K562 (cell line): ENCODE results near the gene HAGHL. TPM values are rescaled to one million over a fixed set of nuclear protein-coding genes. Genes with fewer than 3 reads are reported as not detected.

Experiments
- ATF1 ChIP-seq, 2 experiments: fragments of 450-650 bp in 1 of 2; IDR thresholded peaks; 2 replicates each; pipeline ENCODE4 v1.6.1; 2016; ENCODE audit warnings: missing compliant biosample characterization in 1 of 2, missing genetic modification characterization in 1 of 2
- BHLHE40 ChIP-seq: IDR thresholded peaks from 2 replicates; pipeline ENCODE4 v1.6.1; 2011; ENCODE audit warnings: low read length, improper control_type of control experiment
- CXXC5 ChIP-seq: fragments of 250-450 bp; sonication (Bioruptor Pico); IDR thresholded peaks from 2 replicates; pipeline ENCODE4 v1.8.0; 2022; ENCODE audit warnings: inconsistent platforms, mild to moderate bottlenecking, moderate library complexity
- DMBX1 ChIP-seq: fragments of 250-450 bp; sonication (Bioruptor Pico); IDR thresholded peaks from 2 replicates; pipeline ENCODE4 v1.8.0; 2022; ENCODE audit warnings: inconsistent platforms, mild to moderate bottlenecking, moderate library complexity, borderline replicate concordance
- HDAC1 ChIP-seq, 2 experiments: fragments of 450-650 bp; IDR thresholded peaks; 2 replicates each; pipeline ENCODE4 v1.6.1; 2016 to 2017; ENCODE audit warnings: inconsistent platforms in 1 of 2, mild to moderate bottlenecking in 1 of 2, moderate library complexity in 1 of 2
- JUNB ChIP-seq: fragments of 450-650 bp; formaldehyde crosslinking; conservative IDR thresholded peaks from 2 replicates; pipeline ENCODE4 v1.4.0; 2020; ENCODE audit warnings: mild to moderate bottlenecking
- KLF13 ChIP-seq: fragments of 450-650 bp; IDR thresholded peaks from 2 replicates; pipeline ENCODE4 v1.6.1; 2016; ENCODE audit warnings: missing genetic modification characterization, low read depth, mild to moderate bottlenecking, missing compliant biosample characterization, moderate library complexity, borderline replicate concordance
- NCOR1 ChIP-seq: fragments of 450-650 bp; IDR thresholded peaks from 2 replicates; pipeline ENCODE4 v1.6.1; 2016; ENCODE audit warnings: mild to moderate bottlenecking, moderate library complexity
- NFIC ChIP-seq: fragments of 450-650 bp; IDR thresholded peaks from 2 replicates; pipeline ENCODE4 v1.6.1; 2017; ENCODE audit warnings: mild to moderate bottlenecking, inconsistent platforms
- PML ChIP-seq: IDR thresholded peaks from 2 replicates; pipeline ENCODE4 v1.6.1; 2012; ENCODE audit warnings: low read length, inconsistent platforms
- STAT5B ChIP-seq: fragments of 250-450 bp; sonication (Bioruptor Pico); IDR thresholded peaks from 2 replicates; pipeline ENCODE4 v1.8.0; 2021; ENCODE audit warnings: mild to moderate bottlenecking, inconsistent platforms
- TCF7L2 ChIP-seq: fragments of 150-350 bp; IDR thresholded peaks from 2 replicates; pipeline ENCODE4 v1.6.1; 2016; ENCODE audit warnings: low read depth, mild to moderate bottlenecking, low read length, moderate library complexity
- ZFP36 ChIP-seq: fragments of 150-350 bp; IDR thresholded peaks from 2 replicates; pipeline ENCODE4 v1.6.1; 2018; ENCODE audit warnings: low read length, low read depth; ENCODE audit not compliant: partially characterized antibody
- ZNF75A ChIP-seq: fragments of 450-650 bp; formaldehyde crosslinking; IDR thresholded peaks from 2 replicates; pipeline ENCODE4 v1.4.0; 2020; ENCODE audit warnings: mild to moderate bottlenecking
- polyA plus RNA-seq, 8 experiments: library from polyadenylated mRNA; depleted of rRNA in 4 of 8; stranded (reverse) in 5 of 8; unstranded in 3 of 8; fragments of >200 nt; fragmentation: Nextera tagmentation in 2 of 8; fragmentation: Illumina TruSeq in 1 of 8; extraction: Ambion mirVana in 2 of 8; extraction: Trizol in 1 of 8; gene quantifications; 2 replicates each; pipeline versions ENCODE4 v1.2.1 to v1.2.3, GENCODE V29; 2011 to 2014; ENCODE audit warnings: inconsistent platforms in 1 of 8, missing spikeins in 1 of 8
- total RNA-seq, 7 experiments: library from RNA; depleted of rRNA in 6 of 7; stranded (reverse); fragments of >200 nt in 6 of 7; fragmentation: Illumina TruSeq in 2 of 7; extraction: Trizol in 2 of 7; gene quantifications; 2 replicates each; pipeline versions ENCODE4 v1.2.1 to v1.2.3, GENCODE V29; 2011 to 2021; ENCODE audit warnings: low replicate concordance in 1 of 7
- TF ChIP-seq, protein P1 (sequence below): fragments of 150-350 bp; conservative IDR thresholded peaks from 2 replicates; pipeline ENCODE4 v1.6.1; 2014; ENCODE audit warnings: low read length
- TF ChIP-seq, protein P2 (sequence below): fragments of 250-450 bp; sonication (Bioruptor Pico); IDR thresholded peaks from 2 replicates; pipeline ENCODE4 v1.4.0; 2020; ENCODE audit warnings: mild to moderate bottlenecking, moderate library complexity
- TF ChIP-seq, protein P3 (sequence below), 3 experiments: fragments of 200-800 bp in 1 of 3; sonication (Bioruptor generic) in 1 of 3; sonication (generic) in 1 of 3; formaldehyde crosslinking in 1 of 3; IDR thresholded peaks; 2 replicates each; pipeline versions ENCODE4 v1.6.1 to v1.8.0; 2016 to 2022; ENCODE audit warnings: mild to moderate bottlenecking in 2 of 3, missing compliant biosample characterization in 2 of 3, missing genetic modification characterization in 2 of 3, missing genetic modification reagents in 1 of 3
- TF ChIP-seq, protein P4 (sequence below): sonication (generic); formaldehyde crosslinking; IDR thresholded peaks from 2 replicates; pipeline ENCODE4 v1.8.1; 2022; ENCODE audit warnings: missing genetic modification reagents

Gene HAGHL
- total and polyA plus RNA-seq, 9 of the 15 experiments (the other 6 are each of a cell fraction or from before 2014, with no cell fraction given): 0.31 to 83.4 (median 20.7) TPM

DNA sequence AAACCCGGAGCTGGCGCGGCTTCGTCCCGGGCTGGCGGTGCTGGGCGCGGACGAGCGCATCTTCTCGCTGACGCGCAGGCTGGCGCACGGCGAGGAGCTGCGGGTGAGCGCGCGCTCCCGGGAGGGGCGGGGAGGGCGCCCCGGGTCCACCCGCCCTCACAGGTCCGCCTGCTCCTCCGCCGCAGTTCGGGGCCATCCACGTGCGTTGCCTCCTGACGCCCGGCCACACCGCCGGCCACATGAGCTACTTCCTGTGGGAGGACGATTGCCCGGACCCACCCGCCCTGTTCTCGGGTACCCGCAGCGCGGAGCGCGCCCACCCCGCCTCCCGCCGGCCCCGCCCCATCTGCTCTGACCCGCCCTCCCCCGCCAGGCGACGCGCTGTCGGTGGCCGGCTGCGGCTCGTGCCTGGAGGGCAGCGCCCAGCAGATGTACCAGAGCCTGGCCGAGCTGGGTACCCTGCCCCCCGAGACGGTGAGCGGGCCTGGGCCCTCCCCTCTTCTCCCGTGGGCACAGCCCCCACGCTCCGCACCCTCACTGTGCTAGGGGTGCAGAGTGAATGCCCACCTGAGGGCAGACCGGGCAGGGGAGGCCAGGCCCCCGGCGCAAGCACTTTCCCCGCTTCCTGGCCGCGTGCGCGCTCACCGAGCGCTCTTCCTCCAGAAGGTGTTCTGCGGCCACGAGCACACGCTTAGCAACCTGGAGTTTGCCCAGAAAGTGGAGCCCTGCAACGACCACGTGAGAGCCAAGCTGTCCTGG is 1.4 kb downstream of the HAGHL start (continued):
- TF ChIP-seq NFIC (no peak; the same call in 1 of the 2 replicates), STAT5B (CRISPR knock-in tag) (no peak), PML (no peak), ATF1 (CRISPR knock-in tag; IDR thresholded peaks at IDR 0.05) (no peak), ATF1 (tag; IDR thresholded peaks at IDR 0.05) (no peak; the same call in 1 of the 2 replicates), TCF7L2 (no peak), ZFP36 (no peak), DMBX1 (CRISPR knock-in tag) (0 out of 2 replicates have a peak, but pooled peaks have one; percentile 25), ZNF75A (no peak), NCOR1 (no peak), BHLHE40 (peak; percentile 74), KLF13 (tag) (no peak), HDAC1 (IDR thresholded peaks at IDR 0.05) (peak in 1 of 2 experiments; percentile 40; a peak in 2 of 4 replicates), CXXC5 (CRISPR knock-in tag) (peak; percentile 81), JUNB (CRISPR knock-in tag) (no peak)
- TF ChIP-seq, protein P1, sequence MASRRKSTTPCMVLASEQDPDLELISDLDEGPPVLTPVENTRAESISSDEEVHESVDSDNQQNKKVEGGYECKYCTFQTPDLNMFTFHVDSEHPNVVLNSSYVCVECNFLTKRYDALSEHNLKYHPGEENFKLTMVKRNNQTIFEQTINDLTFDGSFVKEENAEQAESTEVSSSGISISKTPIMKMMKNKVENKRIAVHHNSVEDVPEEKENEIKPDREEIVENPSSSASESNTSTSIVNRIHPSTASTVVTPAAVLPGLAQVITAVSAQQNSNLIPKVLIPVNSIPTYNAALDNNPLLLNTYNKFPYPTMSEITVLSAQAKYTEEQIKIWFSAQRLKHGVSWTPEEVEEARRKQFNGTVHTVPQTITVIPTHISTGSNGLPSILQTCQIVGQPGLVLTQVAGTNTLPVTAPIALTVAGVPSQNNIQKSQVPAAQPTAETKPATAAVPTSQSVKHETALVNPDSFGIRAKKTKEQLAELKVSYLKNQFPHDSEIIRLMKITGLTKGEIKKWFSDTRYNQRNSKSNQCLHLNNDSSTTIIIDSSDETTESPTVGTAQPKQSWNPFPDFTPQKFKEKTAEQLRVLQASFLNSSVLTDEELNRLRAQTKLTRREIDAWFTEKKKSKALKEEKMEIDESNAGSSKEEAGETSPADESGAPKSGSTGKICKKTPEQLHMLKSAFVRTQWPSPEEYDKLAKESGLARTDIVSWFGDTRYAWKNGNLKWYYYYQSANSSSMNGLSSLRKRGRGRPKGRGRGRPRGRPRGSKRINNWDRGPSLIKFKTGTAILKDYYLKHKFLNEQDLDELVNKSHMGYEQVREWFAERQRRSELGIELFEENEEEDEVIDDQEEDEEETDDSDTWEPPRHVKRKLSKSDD: no peak
- TF ChIP-seq, protein P2, sequence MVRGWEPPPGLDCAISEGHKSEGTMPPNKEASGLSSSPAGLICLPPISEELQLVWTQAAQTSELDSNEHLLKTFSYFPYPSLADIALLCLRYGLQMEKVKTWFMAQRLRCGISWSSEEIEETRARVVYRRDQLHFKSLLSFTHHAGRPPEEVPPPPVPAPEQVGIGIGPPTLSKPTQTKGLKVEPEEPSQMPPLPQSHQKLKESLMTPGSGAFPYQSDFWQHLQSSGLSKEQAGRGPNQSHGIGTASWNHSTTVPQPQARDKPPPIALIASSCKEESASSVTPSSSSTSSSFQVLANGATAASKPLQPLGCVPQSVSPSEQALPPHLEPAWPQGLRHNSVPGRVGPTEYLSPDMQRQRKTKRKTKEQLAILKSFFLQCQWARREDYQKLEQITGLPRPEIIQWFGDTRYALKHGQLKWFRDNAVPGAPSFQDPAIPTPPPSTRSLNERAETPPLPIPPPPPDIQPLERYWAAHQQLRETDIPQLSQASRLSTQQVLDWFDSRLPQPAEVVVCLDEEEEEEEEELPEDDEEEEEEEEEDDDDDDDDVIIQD (CRISPR knock-in tag): no peak
- TF ChIP-seq, protein P3, sequence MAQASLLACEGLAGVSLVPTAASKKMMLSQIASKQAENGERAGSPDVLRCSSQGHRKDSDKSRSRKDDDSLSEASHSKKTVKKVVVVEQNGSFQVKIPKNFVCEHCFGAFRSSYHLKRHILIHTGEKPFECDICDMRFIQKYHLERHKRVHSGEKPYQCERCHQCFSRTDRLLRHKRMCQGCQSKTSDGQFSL (CRISPR knock-in tag; IDR thresholded peaks at IDR 0.05): peak; percentile 88
- TF ChIP-seq, protein P3 (tag; IDR thresholded peaks at IDR 0.05): no peak
- TF ChIP-seq, protein P4, sequence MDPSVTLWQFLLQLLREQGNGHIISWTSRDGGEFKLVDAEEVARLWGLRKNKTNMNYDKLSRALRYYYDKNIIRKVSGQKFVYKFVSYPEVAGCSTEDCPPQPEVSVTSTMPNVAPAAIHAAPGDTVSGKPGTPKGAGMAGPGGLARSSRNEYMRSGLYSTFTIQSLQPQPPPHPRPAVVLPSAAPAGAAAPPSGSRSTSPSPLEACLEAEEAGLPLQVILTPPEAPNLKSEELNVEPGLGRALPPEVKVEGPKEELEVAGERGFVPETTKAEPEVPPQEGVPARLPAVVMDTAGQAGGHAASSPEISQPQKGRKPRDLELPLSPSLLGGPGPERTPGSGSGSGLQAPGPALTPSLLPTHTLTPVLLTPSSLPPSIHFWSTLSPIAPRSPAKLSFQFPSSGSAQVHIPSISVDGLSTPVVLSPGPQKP (CRISPR knock-in tag): no peak
